Stimulated activated naive B cell treated with anti-CD40 and anti-IgM and Interleukin-4, amounts not matched to agents 10 μg/mL and 1 μg/mL and 100 μg/mL, for 72 hours (primary cell): ENCODE results near the gene ACOX1.

Source experiments
- ATAC-seq, 2 donors: fragments of 150-1000 bp; cut with Tn5 transposase; replicated peaks; 2 replicates each; pipeline ENCODE4 v1.10.0; 2021; ENCODE audit warnings: moderate library complexity in 1 of 2
- DNase-seq: peaks from one replicate; pipeline ENCODE4 v3.0.0; 2021
- H3K27ac Mint-ChIP-seq: one replicate; pipeline ENCODE4 v1.8.0; 2022; ENCODE audit warnings: mild to moderate bottlenecking, mixed read lengths
- H3K27me3 Mint-ChIP-seq, 2 donors: one replicate each; pipeline ENCODE4 v1.8.0; 2022; ENCODE audit warnings: mixed read lengths in 2 of 2
- H3K36me3 Mint-ChIP-seq, 2 donors: one replicate each; pipeline ENCODE4 v1.8.0; 2022; ENCODE audit warnings: mixed read lengths in 2 of 2, mild to moderate bottlenecking in 1 of 2
- H3K4me1 Mint-ChIP-seq, 2 donors: one replicate each; pipeline ENCODE4 v1.8.0; 2022; ENCODE audit warnings: mixed read lengths in 2 of 2, mild to moderate bottlenecking in 1 of 2
- H3K4me3 Mint-ChIP-seq, 2 donors: one replicate each; pipeline ENCODE4 v1.8.0; 2022; ENCODE audit warnings: mild to moderate bottlenecking in 2 of 2, mixed read lengths in 2 of 2, moderate library complexity in 1 of 2
- H3K9me3 Mint-ChIP-seq, 2 donors: one replicate each; pipeline ENCODE4 v1.8.0; 2022; ENCODE audit warnings: mixed read lengths in 2 of 2, mild to moderate bottlenecking in 1 of 2

ACOX1 gene

DNA sequence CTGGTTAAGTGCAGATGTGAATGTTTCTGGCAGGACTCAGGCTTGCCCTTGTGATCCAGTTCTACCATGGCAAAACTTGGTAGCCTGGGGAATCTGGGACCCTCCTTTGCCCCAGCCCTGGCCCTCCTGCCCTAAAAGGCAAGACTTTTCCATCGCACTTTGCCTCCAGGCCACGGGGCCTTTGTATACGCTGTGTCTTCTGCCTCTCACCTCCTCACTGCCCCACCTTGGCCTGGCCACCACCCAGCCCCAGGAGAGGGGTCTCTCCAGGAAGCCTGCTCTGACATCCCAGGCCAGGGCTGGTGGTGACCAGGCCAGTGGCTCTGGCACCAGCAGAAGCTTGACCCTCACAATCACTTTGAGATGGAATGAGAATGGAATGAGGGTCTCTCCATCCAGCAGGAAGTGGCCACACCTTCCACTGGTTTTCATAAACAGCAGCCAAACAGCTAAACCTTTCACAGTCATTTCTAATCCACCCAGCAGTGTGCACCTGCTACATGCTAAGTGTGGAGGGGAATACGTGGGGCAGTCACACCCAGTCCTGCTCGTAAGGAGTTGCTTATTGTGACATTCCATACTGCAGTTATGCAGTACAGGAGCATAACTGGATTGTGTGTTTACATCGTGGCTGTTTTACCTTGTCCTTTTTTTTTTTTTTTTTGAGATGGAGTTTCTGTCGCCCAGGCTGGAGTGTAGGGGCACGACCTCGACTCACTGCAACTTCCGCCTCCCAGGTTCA lies 72.7 kb downstream of the ACOX1 start:
- Mint-ChIP-seq H3K9me3 (no peaks in the 10 kb centered on the region), H3K4me3 (no peak overlapping the region), H3K27ac (peak overlapping the region; percentile 20), H3K36me3 (peaks cover 5 to 8% of the 10 kb centered on the region in 2 donors), H3K4me1 (peaks cover 3 to 12% of the 10 kb centered on the region in 2 donors), H3K27me3 (no peaks in the 10 kb centered on the region)
- no peak for ATAC-seq
- DNase-seq: no peak

DNA sequence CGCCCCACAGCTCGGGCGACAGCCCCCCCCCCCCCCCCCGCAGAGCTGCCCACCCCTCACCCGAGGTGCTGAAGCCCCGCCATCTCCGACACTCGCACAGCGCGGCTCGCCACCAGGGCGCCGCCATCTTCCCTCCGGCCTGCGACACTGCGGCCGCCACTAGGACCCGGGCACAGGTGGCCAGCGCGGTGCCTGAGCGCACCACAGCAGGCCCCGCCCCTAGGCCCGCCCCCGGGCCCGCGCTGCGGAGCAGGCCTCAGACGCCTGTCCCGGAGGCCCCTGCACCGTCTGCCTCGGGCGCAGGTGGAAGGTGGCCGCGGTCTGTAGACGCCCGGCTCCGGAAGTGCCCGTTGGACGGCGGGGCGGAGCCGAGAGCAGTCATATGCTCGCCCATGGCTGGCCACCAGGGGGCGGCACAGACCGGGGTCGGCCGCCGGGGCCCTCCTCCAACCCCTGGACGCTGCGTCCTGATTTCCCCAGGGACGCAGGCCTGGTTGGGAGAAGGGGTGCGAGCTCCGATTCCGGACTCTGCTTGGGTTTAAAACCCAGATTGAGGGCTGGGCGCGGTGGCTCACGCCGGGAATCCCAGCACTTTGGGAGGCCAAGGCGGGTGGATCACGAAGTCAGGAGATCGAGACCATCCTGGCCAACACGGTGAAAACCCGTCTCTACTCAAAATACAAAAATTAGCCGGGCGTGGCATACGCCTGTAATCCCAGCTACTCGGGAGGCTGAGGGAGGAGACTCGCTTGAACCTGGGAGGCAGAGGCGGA lies 74.0 kb downstream of the ACOX1 start, which contains the start of gene MRPL38:
TSS of gene MRPL38 (minus strand) at position 136 of the 773 bp plus-strand sequence. CDS start at position 127, 9 bp downstream.
- Mint-ChIP-seq H3K4me3 (peak within 1 kb of the TSS; percentile 88 to 94), H3K9me3 (no peaks in the 10 kb centered on the region), H3K4me1 (peaks cover 5 to 12% of the 10 kb centered on the region in 2 donors), H3K36me3 (peaks cover 14 to 15% of the 10 kb centered on the region in 2 donors), H3K27ac (peak within 1 kb of the TSS; percentile 97), H3K27me3 (no peaks in the 10 kb centered on the region)
- DNase-seq (peak; percentile 98), ATAC-seq (peak; percentile 99)

DNA sequence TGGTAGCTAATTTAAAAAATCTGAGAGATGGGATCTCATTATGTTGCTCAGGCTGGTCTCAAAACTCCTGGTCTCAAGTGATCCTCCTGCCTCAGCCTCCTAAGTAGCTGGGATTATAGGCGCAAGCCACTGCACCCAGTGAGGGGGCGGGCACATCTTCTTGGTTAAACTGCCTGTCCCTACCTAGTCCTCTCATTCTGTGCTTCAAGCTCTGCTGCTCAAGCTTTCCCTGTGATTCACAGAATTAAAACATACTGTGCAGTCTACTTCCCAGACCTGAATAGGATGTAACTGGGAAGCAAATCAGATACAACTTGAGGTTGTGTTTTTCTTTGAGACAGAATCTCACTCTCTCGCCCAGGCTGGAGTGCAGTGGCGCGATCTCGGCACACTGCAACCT lies 76.6 kb downstream of the ACOX1 start:
- Mint-ChIP-seq H3K36me3 (peaks cover 23 to 34% of the 10 kb centered on the region in 2 donors), H3K4me3 (no peak overlapping the region), H3K9me3 (no peaks in the 10 kb centered on the region), H3K27ac (no peak overlapping the region), H3K27me3 (no peaks in the 10 kb centered on the region), H3K4me1 (peaks cover 9 to 26% of the 10 kb centered on the region in 2 donors)
- no peak for ATAC-seq
- DNase-seq: no peak

DNA sequence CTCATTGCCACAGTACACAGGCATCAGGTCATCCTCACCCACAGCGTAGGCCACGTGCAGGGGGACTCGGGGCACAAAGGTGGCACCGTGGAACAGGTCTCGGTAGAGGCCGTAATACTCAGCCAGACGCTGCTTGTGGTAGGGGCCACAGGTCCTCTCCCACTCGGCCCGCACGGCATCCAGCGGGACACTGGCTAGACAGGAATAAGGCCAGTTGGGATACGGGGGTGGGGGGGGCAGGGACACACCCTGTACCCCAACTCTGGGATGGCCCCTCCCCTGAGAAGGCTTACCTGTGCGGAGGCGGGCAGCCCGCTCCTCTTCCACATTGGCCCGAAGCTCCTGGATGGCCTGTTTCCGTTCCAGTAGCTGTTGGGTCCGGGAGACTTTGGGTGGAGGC lies 77.2 kb downstream of the ACOX1 start:
- ATAC-seq: no peak

GRCh38 chr17:75900691-75901533 lies 78.1 kb downstream of the ACOX1 start:
- peaks cover 9 to 32% of the 10 kb centered on the region in 2 donors for H3K4me1 Mint-ChIP-seq
- no peaks in the 10 kb centered on the region for H3K27me3 Mint-ChIP-seq
- H3K4me3 Mint-ChIP-seq: no peak overlapping the region
- no peaks in the 10 kb centered on the region for H3K9me3 Mint-ChIP-seq
- ATAC-seq (no peak), DNase-seq (no peak)
- no peak overlapping the region for H3K27ac Mint-ChIP-seq
- peaks cover 23 to 35% of the 10 kb centered on the region in 2 donors for H3K36me3 Mint-ChIP-seq

More for the DNA sequence above, 77.2 kb downstream of the ACOX1 start:
- no peak for DNase-seq
- H3K9me3 Mint-ChIP-seq: no peaks in the 10 kb centered on the region
- no peaks in the 10 kb centered on the region for H3K27me3 Mint-ChIP-seq
- H3K27ac Mint-ChIP-seq: no peak overlapping the region
- H3K4me3 Mint-ChIP-seq: no peak overlapping the region
- peaks cover 9 to 29% of the 10 kb centered on the region in 2 donors for H3K4me1 Mint-ChIP-seq
- peaks cover 23 to 35% of the 10 kb centered on the region in 2 donors for H3K36me3 Mint-ChIP-seq

DNA sequence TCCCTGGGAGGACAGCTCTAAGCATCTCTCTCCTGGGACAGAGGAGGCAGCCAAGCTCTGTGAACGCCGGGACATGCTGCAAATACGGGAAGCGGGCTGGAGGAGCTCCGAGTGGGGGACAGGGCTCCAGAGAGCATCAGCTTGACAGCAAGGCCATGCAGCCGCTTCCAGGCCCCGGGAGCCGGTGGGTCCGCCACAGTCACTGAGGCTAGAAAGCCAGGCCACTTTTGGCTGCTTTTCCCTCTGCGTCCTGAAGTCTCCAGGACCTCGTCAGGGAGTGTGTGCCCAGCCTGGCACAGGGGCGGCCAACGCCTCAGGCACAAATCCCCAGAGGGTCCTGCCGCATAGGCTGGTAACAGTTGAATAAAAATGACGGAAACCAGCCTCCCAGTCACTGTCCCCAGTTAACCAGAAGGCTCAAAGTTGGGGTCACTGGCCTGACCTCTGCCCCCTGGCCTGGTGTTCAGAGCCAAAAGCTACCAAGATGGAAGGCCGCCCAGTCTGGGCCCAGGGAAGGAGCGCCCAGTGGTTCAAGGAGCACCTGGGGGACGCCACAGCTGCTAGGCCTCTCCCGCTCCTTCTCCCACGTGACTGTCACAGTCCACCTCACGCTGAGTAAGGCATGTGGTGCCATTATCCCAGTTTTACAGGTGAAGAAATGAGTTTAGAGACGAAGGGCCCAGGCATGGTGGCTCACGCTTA lies 79.0 kb downstream of the ACOX1 start:
- ATAC-seq: no peak
- Mint-ChIP-seq H3K36me3 (peaks cover 23 to 43% of the 10 kb centered on the region in 2 donors), H3K27ac (peak overlapping the region; percentile 81), H3K27me3 (no peaks in the 10 kb centered on the region), H3K4me3 (no peak overlapping the region), H3K4me1 (peaks cover 17 to 37% of the 10 kb centered on the region in 2 donors), H3K9me3 (no peaks in the 10 kb centered on the region)
- DNase-seq: no peak

DNA sequence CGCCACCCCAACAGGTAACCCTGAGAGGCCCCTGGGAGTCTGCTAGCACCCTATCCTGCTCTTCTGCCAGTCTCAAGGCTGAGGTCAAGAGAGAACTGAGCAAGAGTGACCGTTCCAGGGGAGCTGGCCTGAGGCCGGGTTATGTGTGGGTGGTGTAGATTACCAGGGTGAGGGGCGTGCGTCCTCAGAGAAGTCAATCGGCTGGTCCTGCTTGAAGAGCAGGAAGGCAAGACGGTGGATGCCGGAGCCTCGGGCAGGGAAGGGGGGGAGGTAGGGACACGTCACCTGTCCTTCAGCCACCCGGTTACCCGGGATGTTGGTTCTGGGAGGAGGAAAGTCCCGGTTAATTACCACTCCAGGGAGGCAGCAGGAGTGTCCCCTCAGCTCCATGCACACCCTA lies 79.6 kb downstream of the ACOX1 start:
- Mint-ChIP-seq H3K36me3 (peaks cover 25 to 41% of the 10 kb centered on the region in 2 donors), H3K4me3 (no peak overlapping the region), H3K27me3 (no peaks in the 10 kb centered on the region), H3K4me1 (peaks cover 19 to 43% of the 10 kb centered on the region in 2 donors), H3K27ac (no peak overlapping the region), H3K9me3 (no peaks in the 10 kb centered on the region)
- no peak for ATAC-seq
- DNase-seq: no peak

- DNase-seq (no peak), ATAC-seq (no peak)
- Mint-ChIP-seq H3K27ac (no peak overlapping the region), H3K4me3 (no peak overlapping the region), H3K9me3 (no peaks in the 10 kb centered on the region), H3K4me1 (peaks cover 23 to 43% of the 10 kb centered on the region in 2 donors), H3K36me3 (peaks cover 30 to 47% of the 10 kb centered on the region in 2 donors), H3K27me3 (no peaks in the 10 kb centered on the region)
These were observed 80.2 kb downstream of the ACOX1 start for GRCh38 chr17:75898791-75899190.

DNA sequence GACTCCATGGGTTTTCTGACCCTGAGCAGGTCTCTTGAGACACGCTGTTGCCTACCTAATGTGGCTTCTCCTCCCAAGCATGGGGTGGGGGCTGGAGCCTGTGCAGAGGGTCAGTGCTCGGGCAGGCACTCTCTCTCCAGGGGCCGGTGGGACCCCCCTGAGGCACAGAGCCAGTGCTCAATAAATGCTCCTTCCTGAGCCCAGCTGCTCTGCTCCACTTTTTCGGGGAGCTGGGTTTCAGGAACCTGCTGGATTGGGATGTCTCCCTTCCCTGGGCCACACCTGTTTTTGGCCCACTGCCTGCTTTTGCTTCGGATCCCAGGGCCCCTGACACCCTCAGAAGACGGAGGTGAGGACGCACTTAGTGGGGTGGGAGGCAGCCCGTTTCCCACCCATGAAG lies 80.9 kb downstream of the ACOX1 start:
- H3K27ac Mint-ChIP-seq: no peak overlapping the region
- peaks cover 26 to 47% of the 10 kb centered on the region in 2 donors for H3K4me1 Mint-ChIP-seq
- H3K27me3 Mint-ChIP-seq: no peaks in the 10 kb centered on the region
- no peak overlapping the region for H3K4me3 Mint-ChIP-seq
- DNase-seq: no peak
- ATAC-seq: no peak
- H3K9me3 Mint-ChIP-seq: no peaks in the 10 kb centered on the region
- peaks cover 30 to 50% of the 10 kb centered on the region in 2 donors for H3K36me3 Mint-ChIP-seq

DNA sequence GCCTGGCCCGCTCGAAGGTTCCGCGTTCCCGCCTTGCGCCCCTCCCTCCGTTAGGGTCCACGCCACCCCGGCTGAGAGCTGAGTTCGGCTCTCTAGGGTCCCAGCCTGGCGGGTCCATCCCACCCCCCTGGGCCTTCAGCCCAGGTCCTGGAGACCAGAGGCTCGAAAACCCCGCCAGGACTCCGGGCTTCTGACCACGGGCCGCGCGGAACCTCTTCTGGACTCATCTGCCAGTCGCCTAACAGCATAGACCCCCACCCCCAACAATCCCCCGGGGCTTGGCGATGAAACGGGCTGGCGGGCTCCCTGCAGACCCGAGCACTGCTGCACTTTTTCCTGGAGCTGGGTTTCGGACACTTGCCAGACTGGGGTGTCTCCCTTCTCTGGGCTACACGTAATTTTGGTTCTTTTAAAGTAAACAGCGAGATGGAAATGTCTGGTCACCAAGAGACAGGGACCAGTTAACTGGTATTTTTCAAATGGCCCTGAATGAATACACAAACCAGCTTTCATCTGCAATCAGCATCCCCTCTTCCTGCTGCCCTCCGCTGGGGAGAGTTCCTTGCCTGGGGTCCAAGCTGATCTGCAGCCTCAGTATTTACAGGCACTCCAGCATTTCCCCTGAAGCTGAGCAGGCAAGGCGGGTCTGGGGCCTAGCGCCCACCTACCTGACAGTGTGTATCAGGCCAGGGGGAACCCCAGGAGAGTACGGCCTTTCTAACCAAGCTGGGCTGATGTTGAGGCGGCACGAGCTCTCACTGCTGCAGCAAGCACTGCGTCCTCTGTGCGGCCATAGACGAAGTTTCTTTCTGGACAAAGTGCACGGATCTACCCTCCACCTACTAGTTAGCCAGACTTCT lies 81.6 kb downstream of the ACOX1 start:
- no peaks in the 10 kb centered on the region for H3K27me3 Mint-ChIP-seq
- H3K27ac Mint-ChIP-seq: peak overlapping the region; percentile 81
- peaks cover 30 to 50% of the 10 kb centered on the region in 2 donors for H3K36me3 Mint-ChIP-seq
- DNase-seq (no peak), ATAC-seq (no peak)
- peak overlapping the region; percentile 60 to 78 for H3K4me3 Mint-ChIP-seq
- no peaks in the 10 kb centered on the region for H3K9me3 Mint-ChIP-seq
- H3K4me1 Mint-ChIP-seq: peaks cover 26 to 47% of the 10 kb centered on the region in 2 donors

DNA sequence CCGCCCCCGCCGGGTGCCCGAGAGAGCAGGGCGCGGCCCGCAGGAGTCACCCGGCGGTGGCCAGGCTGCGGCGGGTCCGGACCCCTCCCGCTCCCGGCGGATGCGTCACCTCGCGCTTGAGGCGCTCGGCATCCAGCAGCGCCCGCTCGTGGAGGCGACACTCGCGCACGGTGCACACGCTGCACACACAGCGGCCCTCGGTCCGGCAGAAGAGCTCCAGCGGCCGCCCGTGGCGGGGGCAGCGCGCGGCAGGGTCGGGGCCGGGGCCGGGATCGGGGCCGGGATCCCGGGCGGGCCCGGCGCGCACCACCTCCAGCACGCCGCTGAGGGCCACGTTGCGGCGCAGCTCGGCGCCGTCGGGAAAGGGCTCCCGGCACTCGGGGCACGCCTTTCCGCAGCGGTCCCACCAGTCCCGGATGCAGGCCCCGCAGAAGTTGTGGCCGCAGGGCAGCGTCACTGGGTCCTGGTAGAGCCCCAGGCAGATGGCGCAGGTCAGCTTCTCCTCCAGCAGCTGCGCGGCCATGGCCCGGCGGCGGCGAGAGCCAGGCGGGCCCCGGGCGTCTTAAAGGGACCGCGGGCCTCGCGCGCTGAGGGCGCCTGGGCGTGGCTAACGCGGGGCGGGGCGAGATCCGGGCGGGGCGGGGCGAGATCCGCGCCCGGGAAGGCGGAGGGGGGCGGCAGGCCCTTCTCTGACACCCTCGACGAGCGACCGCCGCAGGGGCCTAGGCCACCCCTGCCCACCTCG lies 82.4 kb downstream of the ACOX1 start, which contains the start of gene TRIM65:
TSS of gene TRIM65 (minus strand) at position 537 of the 745 bp plus-strand sequence. CDS start at position 523, 14 bp downstream.
- Mint-ChIP-seq H3K4me1 (peaks cover 26 to 47% of the 10 kb centered on the region in 2 donors), H3K9me3 (no peaks in the 10 kb centered on the region), H3K36me3 (peaks cover 33 to 51% of the 10 kb centered on the region in 2 donors), H3K27ac (peak within 1 kb of the TSS; percentile 91), H3K4me3 (peak within 1 kb of the TSS; percentile 78 to 84), H3K27me3 (no peaks in the 10 kb centered on the region)
- peak; percentile 89 for ATAC-seq
- DNase-seq: peak; percentile 73
